ENCODE measurements around the gene THADA.

The THADA gene

DNA sequence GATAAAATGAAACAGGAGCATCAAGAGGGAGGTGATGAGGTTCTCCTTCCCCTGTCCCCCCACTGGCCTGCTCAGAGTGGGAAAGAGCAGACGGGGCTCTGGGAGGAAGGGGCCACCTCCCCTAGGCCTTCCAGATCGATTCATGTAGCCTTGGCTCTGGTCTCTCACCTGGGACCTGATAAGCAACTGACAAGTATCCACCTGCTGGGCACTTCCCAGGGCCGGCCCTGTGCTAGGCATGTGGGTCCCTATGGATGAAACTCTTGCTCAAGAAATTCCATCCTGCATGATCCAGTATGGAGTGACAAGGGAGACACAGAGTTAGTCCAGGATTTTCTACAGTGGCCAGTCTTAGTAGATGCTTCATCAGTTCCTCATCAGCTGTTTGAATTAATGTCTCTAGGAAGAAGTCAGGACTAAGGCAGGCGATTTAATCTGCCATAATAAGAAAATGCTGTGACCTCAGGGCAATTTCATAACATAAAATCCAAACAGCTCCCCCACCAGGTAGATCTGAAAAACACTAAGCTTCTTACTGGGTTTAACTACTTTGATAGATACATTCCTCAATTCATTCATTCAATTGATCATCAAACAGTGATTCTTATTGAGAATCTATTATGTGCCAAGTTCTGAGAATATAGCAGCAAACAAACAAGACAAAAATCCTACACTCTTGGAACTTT lies 324.8 kb downstream of the THADA start:
- no peak for DNase-seq (ENCODE audit: low read depth)

GRCh38 chr2:43270461-43270860 lies 325.4 kb downstream of the THADA start:
- no peak for DNase-seq (ENCODE audit: low read depth)

DNA sequence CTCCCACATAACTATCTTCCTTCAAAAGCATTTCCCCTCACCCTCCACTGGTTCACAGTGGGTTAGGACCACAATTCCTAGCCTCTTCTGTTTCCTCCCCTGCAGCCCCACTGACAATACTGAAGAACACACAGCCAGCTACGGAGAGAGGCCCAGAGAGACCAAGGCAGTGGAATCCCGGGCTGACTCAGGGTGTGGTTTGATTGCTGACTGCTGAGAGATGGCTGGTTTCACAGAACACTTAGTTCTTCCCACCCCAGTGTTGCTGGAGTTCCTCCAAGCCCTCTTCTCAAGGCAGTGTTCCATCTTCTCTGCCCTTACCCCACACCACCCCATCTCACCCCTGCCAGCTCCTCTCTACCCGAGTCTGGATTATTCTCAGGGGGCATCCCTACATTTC lies 326.1 kb downstream of the THADA start:
- peak; percentile 63 for DNase-seq (ENCODE audit: low read depth)

- peak; percentile 82 for DNase-seq (ENCODE audit: low read depth)
Measured at GRCh38 chr2:43269074-43269572, 326.7 kb downstream of the THADA start.

DNA sequence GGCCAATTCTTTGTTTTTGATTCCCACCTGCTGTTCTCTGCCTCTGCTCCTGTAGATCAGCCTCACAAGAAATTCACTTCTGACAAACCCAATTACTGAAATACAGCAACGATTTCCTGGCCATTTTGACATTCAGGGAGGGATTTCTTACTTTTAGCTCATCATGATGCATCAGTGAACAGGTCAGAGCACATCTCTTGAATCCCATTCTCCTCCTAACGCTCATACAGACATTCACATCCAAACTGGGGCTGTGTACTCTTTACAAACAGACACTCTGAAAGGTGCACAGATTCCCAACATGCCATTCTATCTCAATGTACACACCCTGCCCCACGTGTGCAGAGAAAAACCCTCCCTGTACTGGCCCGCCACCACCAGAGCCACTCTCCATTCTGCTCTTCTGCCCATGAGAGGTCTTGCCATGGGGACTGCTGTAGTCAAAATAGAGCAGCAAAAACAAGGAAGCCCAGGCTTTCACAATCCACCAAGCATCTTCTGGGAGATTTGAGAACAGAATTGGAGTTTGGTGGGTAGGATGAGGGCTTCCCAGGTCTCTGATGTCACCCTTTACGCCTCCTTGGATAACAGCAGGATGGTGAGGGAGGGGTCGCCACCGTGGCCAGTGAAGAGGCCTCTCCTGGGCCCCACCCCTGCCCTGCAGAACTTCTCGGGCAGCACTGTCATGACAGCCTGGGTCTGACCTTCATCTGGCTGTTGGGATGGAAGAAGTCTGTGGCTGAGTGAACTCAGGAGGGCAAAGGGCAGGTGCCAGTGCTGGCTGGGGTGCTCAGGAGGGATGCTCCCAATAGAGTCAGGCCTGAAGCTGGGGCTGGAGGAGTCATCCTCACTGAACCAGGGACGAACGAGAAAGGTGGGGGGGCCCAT lies 327.5 kb downstream of the THADA start:
- no peak for DNase-seq (ENCODE audit: low read depth)

- DNase-seq (ENCODE audit: low read depth), result no peak
Measured at GRCh38 chr2:43267381-43267780, 328.5 kb downstream of the THADA start.

GRCh38 chr2:43266711-43267111 lies 329.1 kb downstream of the THADA start:
- DNase-seq (ENCODE audit: low read depth), result no peak

DNA sequence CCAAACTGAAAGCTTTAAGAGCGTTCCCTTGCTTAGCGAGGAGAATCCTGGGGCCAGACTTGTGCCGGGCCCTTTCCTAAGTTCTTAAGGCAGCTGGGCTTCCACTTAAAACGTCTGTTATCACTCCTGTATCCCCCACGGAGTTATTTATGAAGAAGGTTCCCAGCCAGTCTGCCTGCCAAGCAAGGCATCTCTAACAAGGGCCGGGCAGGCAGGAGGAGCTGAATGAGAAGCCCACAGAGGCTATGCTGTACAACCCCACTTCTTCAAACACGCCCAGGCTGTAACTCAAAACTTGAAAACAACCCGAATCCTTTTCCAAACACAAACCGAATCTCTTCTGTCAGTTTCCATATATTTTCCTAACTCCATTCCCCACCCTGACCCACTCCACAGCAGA lies 330.4 kb downstream of the THADA start:
- DNase-seq (ENCODE audit: low read depth), result no peak

DNA sequence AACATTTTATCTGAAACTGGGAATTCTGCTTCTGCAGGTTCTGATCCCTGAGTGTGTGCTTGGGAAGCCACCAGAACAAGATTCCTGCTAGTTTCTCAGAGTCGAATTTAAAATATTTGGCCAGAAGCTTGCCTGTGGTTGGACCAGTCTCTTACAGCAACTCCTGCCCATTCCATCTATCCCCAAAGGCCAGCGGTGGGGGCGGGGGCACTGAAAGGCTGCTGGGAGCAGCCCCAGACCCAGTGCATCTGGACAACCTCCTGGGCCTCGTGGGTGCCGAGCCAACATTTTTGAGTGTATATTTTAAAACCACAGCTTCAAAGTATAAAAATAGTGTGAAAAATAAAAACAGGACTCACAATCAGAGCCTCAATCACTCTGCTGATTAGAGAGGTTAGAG lies 330.8 kb downstream of the THADA start:
- DNase-seq (ENCODE audit: low read depth), result no peak

GRCh38 chr2:43262951-43263350 lies 332.9 kb downstream of the THADA start:
- DNase-seq (ENCODE audit: low read depth), result no peak

GRCh38 chr2:43262239-43262638 lies 333.6 kb downstream of the THADA start:
- DNase-seq (ENCODE audit: low read depth), result no peak

DNA sequence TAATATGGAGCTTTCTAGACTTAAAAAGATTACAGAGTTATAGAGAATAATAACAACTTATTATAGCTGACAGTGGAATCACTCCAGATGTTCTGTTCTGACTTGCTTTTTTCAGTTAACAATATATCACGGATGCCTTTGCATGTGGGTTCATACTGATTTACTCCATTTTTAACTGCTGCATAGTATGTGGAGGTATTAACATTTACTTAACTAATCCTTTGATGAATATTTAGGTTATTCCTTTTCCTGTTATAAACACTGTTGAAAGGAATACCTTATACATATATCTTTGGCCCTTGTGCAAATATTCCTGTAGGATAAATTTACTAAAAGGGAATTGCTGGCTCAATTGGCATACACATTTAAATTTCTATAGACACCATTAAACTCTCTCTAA lies 336.3 kb downstream of the THADA start:
- DNase-seq (ENCODE audit: low read depth), result no peak

DNA sequence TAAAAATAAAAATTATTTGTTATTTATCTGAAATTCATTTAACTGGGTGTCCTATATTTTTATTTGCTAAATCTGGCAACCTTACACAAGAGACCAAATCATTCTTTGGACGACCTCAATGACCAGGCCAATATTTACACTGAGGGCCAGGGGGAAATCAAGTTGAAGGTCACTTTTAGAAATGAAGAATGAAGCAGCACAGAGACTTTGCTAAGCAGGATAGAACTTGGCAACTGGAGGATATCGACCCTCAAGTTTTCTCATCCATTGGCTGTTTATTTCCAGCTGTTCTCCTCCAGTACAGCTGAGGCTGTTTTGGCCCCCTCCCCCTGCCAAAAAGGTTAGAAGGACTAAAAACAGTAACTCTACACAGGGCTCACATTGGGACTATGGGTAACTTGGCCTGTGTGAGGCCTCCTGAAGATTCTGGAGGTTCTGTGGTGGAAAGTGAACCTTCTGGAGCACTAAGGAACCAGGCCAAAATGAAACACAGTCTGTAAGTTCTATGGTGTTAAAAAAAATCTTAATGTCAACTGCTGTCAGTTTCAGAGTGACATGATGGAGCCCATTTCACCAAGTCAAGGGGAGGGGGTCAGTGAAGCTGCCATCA lies 337.2 kb downstream of the THADA start:
- DNase-seq (ENCODE audit: low read depth), result no peak

DNA sequence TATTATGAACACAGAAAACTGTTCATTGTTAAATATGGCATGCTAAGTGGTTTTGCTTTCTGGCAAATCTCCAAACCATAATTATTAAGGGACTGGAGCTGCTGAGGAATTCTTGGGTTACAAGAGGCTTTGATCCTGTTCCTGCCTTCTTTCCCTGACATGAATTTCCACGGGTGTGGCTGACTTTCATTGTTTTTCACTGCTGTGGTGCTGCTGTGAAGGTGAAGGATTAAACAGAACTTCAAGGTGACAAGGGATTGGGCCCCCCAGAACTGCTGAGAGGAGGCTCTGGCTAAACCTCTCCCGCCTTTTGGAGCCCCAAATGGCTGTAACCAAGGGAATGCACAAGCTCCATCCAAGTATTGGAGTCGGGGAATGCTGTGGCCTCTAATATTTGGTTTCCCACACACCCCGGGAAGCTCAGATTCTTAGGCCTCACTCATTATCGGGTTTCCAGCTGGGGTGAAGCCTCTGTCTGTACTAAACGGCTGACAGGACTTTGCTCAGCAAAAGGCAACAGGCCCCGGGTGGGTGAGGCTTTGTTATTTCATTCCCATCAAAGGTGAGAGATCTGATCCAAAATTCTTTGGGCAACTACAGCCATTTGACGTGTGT lies 340.4 kb downstream of the THADA start:
- no peak for DNase-seq (ENCODE audit: low read depth)

DNA sequence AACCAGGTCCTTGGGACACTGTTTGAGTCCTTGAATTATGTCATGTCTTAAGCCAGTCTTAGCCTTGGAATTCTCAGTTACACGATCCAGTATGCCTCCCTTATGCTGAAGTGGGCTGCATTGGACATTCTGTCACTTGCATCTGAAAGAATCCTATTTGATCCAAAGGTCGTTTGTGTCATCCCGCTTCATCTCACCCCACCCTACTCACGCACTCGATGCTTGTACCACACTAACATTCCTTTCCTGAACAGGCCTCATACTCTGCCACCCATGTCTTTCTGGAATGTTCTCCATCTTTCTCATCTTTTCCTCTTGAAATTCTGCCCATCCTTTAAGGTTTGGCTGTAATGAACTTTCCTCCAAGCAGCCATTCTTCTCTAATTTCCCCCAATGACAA lies 341.5 kb downstream of the THADA start:
- DNase-seq (ENCODE audit: low read depth), result no peak

DNA sequence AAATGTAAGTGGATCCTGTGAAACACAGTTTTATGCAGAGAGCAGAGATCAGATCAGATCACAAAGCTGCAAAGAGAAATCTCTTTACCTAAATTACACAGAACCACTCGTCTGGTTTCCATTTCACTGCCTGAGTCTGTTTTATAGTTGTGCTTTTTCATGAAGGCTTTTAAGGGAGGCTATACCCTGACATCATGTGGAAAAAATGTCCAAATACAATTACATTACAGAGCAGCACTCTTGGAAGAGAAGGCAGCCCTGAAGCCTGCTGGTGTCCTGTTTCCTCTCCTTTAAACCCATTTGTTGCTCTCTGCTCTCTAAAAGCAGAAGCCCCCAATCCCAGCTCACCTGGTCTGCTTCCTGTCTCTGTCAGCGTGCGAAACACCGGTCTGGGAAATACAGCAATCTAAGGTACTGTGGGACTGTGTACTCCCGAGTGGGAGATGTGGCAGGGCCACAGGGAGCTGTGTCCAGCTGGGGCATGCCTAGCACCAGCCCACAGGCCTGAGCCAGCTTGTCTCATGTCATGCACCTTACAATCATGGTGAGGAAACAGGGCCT lies 344.6 kb downstream of the THADA start:
- DNase-seq (ENCODE audit: low read depth), result no peak

DNA sequence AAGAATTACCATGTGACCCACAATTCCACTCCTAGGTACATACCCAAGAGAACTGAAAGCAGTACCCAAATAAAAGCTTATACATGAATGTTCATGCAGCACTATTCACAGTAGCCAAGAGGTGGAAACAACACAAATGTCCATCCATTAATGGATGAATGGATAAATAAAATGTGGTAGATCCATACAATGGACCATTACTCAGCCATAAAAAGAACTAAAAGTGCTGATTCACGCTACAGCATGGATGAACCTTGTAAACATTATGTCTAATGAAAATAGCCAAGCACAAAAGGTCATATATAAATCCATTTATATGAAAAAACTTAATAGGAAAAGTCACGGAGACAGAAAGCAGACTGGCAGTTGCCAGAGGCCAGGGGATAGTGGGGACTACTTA lies 345.8 kb downstream of the THADA start:
- DNase-seq (ENCODE audit: low read depth), result no peak

DNA sequence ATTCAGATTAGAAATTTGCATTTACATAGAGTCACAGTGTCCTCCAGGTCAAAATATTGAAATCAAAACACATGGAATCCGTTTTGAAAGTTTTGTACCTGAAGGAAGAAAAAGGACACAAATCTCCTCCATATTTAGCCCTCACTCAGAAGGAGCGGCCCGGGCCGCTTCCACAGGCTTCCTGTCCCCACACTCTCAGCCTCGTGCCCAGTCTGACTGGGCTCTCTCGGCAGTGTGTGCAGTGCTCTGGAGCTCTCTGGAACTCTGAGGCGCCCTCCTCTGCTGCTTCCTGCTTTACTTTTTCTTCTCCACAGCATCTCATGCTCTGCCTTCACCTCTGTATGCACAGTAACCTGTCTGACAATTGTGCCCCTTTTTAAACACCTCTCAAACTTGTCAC lies 347.2 kb downstream of the THADA start:
- no peak for DNase-seq (ENCODE audit: low read depth)

DNA sequence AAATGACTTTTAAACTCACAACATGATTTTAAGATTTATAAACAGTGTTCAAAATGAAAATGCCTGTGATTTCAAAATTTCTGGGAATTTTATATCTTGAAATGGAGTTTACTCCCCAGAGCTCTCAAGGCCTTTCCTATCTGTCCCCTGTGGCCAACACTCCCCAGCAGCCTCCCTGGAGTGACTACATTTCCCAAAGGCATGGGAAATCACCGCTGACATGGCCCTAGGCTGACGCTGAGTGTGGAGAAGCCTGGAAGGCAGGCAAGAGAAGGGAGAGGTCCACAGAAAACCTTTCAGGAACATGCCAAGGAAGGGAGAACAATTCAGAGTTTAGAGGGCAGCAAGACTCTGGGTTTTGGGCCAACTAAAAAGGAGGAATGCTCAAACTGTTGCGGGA lies 349.2 kb downstream of the THADA start:
- DNase-seq (ENCODE audit: low read depth), result no peak

DNA sequence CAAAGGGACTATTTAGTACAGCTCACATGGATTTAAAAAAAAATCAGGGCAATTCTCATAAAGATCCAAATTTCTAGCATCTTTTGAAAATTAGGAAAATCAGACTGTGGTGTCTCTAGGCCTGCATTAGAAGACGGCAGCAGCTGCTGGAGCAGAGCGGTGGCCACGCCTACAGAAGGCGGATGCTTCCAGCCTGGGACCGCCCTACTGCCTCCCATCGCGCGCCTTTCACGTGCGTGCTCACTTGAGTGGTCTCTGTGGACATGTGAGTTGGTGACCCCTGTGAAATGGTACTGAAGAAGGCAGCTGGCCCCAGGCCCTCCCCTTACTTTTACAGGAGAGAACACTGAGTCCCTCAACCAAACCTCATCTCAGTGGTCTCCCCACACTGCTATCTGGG lies 354.3 kb downstream of the THADA start:
- no peak for DNase-seq (ENCODE audit: low read depth)

- no peak for DNase-seq (ENCODE audit: low read depth)
Measured at GRCh38 chr2:43240766-43241150, 355.1 kb downstream of the THADA start.
